GM06990 (cell line): ENCODE results near the gene ADGRL2.

ENCODE experiments used
- DNase-seq: peaks from one replicate; pipeline ENCODE4 v3.0.0-alpha.2; 2011; ENCODE audit not compliant: insufficient read length; ENCODE audit errors: extremely low read depth
- H3K27me3 ChIP-seq: replicated peaks from 2 replicates; pipeline ENCODE4 v1.6.0; 2011; ENCODE audit warnings: low read length; ENCODE audit not compliant: control insufficient read depth, insufficient read depth
- H3K36me3 ChIP-seq: 2 replicates; pipeline ENCODE4 v1.5.1; 2011; ENCODE audit warnings: low read length; ENCODE audit not compliant: control insufficient read depth, insufficient read depth
- H3K4me3 ChIP-seq: replicated peaks from 2 replicates; pipeline ENCODE4 v1.5.1; 2011; ENCODE audit warnings: low read depth, mild to moderate bottlenecking, control low read depth, low read length
- TF ChIP-seq, protein P1 (sequence below): IDR thresholded peaks from 2 replicates; pipeline ENCODE4 v1.5.1; 2011; ENCODE audit warnings: low read length, control low read depth, mild to moderate bottlenecking, inconsistent platforms; ENCODE audit not compliant: insufficient read depth, poor library complexity, severe bottlenecking

Gene ADGRL2

DNA sequence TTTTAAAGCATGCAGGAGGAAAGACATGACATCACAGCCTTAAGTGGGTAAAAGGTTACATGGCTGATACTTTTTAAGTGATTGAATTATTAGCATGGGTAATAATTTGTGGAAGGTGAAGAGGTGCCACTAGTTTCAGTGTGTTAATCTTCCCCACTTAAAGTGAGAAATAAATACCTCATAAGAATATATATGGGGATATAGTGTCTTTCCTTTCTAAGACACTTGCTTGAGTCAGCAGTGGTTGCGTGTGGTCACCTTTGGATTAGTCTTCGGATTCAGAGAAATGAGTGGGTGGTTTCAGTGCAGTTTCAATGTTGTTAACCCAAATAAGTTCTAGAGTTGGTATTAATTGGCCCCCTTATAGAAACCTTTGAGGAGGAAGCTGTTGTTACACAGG, 94.1 kb downstream of the ADGRL2 start:
- H3K27me3 ChIP-seq: no peaks in the 10 kb centered on the region
- TF ChIP-seq, protein P1, sequence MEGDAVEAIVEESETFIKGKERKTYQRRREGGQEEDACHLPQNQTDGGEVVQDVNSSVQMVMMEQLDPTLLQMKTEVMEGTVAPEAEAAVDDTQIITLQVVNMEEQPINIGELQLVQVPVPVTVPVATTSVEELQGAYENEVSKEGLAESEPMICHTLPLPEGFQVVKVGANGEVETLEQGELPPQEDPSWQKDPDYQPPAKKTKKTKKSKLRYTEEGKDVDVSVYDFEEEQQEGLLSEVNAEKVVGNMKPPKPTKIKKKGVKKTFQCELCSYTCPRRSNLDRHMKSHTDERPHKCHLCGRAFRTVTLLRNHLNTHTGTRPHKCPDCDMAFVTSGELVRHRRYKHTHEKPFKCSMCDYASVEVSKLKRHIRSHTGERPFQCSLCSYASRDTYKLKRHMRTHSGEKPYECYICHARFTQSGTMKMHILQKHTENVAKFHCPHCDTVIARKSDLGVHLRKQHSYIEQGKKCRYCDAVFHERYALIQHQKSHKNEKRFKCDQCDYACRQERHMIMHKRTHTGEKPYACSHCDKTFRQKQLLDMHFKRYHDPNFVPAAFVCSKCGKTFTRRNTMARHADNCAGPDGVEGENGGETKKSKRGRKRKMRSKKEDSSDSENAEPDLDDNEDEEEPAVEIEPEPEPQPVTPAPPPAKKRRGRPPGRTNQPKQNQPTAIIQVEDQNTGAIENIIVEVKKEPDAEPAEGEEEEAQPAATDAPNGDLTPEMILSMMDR: no peak
- no peak for DNase-seq
- H3K36me3 ChIP-seq: no peaks in the 10 kb centered on the region
- H3K4me3 ChIP-seq: no peak overlapping the region

DNA sequence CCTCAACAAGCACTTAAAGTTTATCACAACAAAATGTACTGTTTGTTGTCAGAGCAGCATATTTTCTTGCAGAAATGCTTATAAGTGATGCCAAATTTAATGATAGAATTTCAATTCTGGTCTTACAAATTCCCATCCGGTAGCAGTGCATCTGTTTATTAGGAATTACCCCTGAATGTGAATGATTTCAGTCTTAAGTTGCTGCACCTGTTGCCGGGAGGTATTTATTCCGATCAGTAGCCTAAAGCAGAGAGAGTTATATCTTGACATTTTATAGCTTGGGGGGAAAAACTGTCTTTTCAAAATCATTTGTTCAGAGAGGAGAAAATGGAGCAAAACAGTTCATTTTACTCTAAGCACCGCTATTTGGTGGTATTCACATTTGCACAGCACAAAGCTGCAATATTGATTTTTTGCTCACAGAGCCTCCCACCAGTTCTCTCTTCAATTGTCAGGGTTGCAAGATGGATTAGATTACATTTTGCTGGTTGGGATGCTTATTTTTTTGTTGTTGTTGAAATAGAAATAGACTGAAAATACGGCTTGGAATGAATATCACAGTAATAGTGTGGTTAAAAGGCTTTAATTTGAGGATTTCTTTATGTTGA, 98.6 kb downstream of the ADGRL2 start:
- H3K36me3 ChIP-seq: no peaks in the 10 kb centered on the region
- no peaks in the 10 kb centered on the region for H3K27me3 ChIP-seq
- no peak overlapping the region for H3K4me3 ChIP-seq
- TF ChIP-seq, protein P1: no peak
- no peak for DNase-seq

DNA sequence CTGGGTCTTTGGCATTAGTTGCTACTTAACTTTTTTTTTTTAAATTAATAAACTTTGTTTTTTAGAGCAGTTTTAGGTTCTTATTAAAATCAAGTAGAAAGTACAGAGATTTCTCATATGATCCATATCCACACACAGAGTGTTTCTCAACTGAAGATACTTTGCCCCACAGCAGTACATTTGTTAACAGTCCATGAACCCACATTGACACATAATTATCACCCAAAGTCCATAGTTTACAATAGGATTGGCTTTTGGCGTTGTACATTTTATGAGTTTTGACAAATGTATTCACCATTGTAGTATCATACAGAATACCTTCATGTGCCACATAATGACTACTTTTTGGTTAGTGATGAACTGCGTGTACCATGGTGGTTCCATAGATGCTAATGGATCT, 106.8 kb downstream of the ADGRL2 start:
- TF ChIP-seq, protein P1: no peak
- no peaks in the 10 kb centered on the region for H3K36me3 ChIP-seq
- no peak overlapping the region for H3K4me3 ChIP-seq
- DNase-seq: no peak
- H3K27me3 ChIP-seq: no peaks in the 10 kb centered on the region

DNA sequence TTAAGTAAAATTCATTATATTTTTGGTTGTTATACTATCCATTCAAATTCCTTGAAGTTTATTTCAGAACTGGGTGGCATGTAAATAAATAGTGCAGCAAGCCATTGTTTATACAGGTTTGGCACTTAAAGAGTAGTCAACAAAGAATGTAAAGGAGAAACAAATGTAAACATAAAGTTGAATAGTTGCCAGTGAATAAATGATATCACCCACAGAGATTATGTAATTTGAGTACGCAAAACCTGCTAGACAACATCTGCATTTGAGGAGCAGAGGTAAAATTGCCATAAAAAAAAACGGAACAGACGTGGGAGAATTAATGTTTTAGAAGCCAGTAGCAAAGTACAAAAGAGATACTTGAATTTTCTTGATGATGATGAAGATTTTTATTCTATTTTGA, 111.6 kb downstream of the ADGRL2 start:
- H3K36me3 ChIP-seq: no peaks in the 10 kb centered on the region
- H3K27me3 ChIP-seq: no peaks in the 10 kb centered on the region
- no peak for DNase-seq
- no peak overlapping the region for H3K4me3 ChIP-seq
- TF ChIP-seq, protein P1: no peak

GRCh38 chr1:81915937-81916336, 115.2 kb downstream of the ADGRL2 start:
- TF ChIP-seq, protein P1: no peak
- Histone ChIP-seq H3K4me3 (no peak overlapping the region), H3K27me3 (no peaks in the 10 kb centered on the region), H3K36me3 (no peaks in the 10 kb centered on the region)
- no peak for DNase-seq

GRCh38 chr1:81920245-81920740, 119.6 kb downstream of the ADGRL2 start:
- no peak for DNase-seq
- TF ChIP-seq, protein P1: no peak
- Histone ChIP-seq H3K27me3 (no peaks in the 10 kb centered on the region), H3K4me3 (no peak overlapping the region), H3K36me3 (no peaks in the 10 kb centered on the region)
